Mammary epithelial cell (primary cell): ENCODE data around the gene SORCS2.

Experiments
- EZH2 ChIP-seq: IDR thresholded peaks from 2 replicates; pipeline ENCODE4 v1.6.1; 2012; ENCODE audit warnings: low read length, inconsistent platforms, borderline replicate concordance
- TF ChIP-seq, protein P1 (sequence below), 2 donors: IDR thresholded peaks in 1 of 2; conservative IDR thresholded peaks in 1 of 2; 2 replicates each; pipeline ENCODE4 v1.5.1; 2011 to 2012; ENCODE audit warnings: inconsistent platforms in 2 of 2, low read length in 2 of 2, mild to moderate bottlenecking in 2 of 2, control low read depth in 1 of 2, low read depth in 1 of 2; ENCODE audit not compliant: insufficient read depth in 1 of 2; ENCODE audit errors: extremely low read depth in 1 of 2

DNA sequence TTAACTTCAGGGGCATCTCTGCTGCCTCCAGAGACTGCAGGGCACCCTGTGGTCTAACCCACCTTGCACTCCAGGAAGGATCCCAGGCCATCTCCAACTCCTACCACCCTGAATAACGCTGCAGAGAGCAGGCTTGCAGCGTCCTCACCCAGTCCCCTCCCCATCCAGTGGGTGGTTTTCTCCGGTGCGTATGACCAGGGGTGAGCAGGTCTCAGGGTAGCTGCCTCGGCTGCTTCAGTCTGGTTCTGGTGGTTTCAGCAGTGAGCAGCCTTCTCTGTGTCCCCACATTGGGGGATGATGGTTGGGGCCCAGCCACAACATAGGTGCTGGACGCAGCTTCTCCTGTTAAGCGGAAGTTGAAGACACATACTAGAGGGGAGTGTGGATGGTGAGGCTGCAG lies 38.6 kb upstream of the SORCS2 start:
- no peak for TF ChIP-seq EZH2
- TF ChIP-seq, protein P1, sequence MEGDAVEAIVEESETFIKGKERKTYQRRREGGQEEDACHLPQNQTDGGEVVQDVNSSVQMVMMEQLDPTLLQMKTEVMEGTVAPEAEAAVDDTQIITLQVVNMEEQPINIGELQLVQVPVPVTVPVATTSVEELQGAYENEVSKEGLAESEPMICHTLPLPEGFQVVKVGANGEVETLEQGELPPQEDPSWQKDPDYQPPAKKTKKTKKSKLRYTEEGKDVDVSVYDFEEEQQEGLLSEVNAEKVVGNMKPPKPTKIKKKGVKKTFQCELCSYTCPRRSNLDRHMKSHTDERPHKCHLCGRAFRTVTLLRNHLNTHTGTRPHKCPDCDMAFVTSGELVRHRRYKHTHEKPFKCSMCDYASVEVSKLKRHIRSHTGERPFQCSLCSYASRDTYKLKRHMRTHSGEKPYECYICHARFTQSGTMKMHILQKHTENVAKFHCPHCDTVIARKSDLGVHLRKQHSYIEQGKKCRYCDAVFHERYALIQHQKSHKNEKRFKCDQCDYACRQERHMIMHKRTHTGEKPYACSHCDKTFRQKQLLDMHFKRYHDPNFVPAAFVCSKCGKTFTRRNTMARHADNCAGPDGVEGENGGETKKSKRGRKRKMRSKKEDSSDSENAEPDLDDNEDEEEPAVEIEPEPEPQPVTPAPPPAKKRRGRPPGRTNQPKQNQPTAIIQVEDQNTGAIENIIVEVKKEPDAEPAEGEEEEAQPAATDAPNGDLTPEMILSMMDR (conservative IDR thresholded peaks at IDR 0.05 in 1 of 2, IDR thresholded peaks at IDR 0.05 in 1 of 2; ENCODE audit: extremely low read depth in 1 of 2, insufficient read depth in 1 of 2, low read depth in 1 of 2, low read length in 2 of 2): no peak
